ENCODE results near the gene IL1RAP.

DNA sequence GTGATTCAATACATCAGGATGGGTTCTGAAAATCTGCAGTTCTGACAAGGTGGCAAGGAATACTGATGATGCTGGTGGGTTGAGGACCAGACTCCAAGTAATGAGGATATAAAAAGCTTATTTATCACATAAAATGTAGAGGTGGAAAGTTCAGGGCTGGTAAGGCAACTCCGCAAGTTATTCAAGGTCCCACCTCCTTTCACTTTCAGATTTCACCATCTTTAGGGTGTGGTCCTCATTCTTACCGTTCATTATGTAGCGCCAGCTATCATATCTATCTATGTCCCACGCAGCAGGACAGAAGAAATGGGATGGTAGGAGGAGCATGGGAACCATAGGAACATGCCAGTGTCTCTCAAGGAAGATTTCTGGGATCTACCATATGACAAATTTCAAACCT is 80.3 kb downstream of the IL1RAP start:
- TF ChIP-seq, protein P1, sequence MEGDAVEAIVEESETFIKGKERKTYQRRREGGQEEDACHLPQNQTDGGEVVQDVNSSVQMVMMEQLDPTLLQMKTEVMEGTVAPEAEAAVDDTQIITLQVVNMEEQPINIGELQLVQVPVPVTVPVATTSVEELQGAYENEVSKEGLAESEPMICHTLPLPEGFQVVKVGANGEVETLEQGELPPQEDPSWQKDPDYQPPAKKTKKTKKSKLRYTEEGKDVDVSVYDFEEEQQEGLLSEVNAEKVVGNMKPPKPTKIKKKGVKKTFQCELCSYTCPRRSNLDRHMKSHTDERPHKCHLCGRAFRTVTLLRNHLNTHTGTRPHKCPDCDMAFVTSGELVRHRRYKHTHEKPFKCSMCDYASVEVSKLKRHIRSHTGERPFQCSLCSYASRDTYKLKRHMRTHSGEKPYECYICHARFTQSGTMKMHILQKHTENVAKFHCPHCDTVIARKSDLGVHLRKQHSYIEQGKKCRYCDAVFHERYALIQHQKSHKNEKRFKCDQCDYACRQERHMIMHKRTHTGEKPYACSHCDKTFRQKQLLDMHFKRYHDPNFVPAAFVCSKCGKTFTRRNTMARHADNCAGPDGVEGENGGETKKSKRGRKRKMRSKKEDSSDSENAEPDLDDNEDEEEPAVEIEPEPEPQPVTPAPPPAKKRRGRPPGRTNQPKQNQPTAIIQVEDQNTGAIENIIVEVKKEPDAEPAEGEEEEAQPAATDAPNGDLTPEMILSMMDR (IDR thresholded peaks at IDR 0.05; ENCODE audit: insufficient read depth, low read length, poor library complexity, severe bottlenecking): no peak
- TF ChIP-seq EZH2phosphoT487 (conservative IDR thresholded peaks at IDR 0.05; ENCODE audit: low read length): no peak
